SU-DHL-6 (cell line): ENCODE results near the gene SFPQ.

Source experiments
- H2AFZ ChIP-seq: fragments of 200-600 bp; sonication (generic); 2 replicates; pipeline ENCODE4 v1.6.1; 2014; ENCODE audit warnings: low read depth, mild to moderate bottlenecking, moderate library complexity, mixed read lengths, antibody characterized with exemption, low read length; ENCODE audit not compliant: severe bottlenecking
- H3F3A ChIP-seq: fragments of 200-600 bp; shearing (Covaris generic); 2 replicates; pipeline ENCODE4 v1.6.0; 2016; ENCODE audit warnings: antibody characterized with exemption, mild to moderate bottlenecking; ENCODE audit not compliant: insufficient read depth
- H3K27ac ChIP-seq: fragments of 200-600 bp; sonication (generic); 2 replicates; pipeline ENCODE4 v1.5.1; 2016; ENCODE audit warnings: low read depth, mild to moderate bottlenecking, low read length, moderate library complexity, mixed read lengths
- H3K27me3 ChIP-seq: fragments of 200-600 bp; sonication (generic), shearing (Covaris generic); 2 replicates; pipeline ENCODE4 v1.6.0; 2014; ENCODE audit warnings: mild to moderate bottlenecking, low read length
- H3K36me3 ChIP-seq: fragments of 200-600 bp; sonication (generic); 2 replicates; pipeline ENCODE4 v1.6.1; 2014; ENCODE audit warnings: mild to moderate bottlenecking, low read length, mixed read lengths
- H3K4me2 ChIP-seq: fragments of 300-600, 200-600 bp; shearing (Covaris generic), sonication (generic); 2 replicates; pipeline ENCODE4 v1.6.0; 2014; ENCODE audit warnings: low read length, low read depth, mild to moderate bottlenecking; ENCODE audit not compliant: poor library complexity, severe bottlenecking
- H3K4me3 ChIP-seq: fragments of 200-600 bp; sonication (generic); 2 replicates; pipeline ENCODE4 v1.5.1; 2014; ENCODE audit warnings: antibody characterized with exemption, low read length, mild to moderate bottlenecking, mixed read lengths; ENCODE audit not compliant: insufficient read depth, poor library complexity, severe bottlenecking
- H3K79me2 ChIP-seq: fragments of 200-600 bp; sonication (generic); 2 replicates; pipeline ENCODE4 v1.6.1; 2014; ENCODE audit warnings: mild to moderate bottlenecking, low read length, moderate library complexity; ENCODE audit not compliant: insufficient read depth
- H3K9ac ChIP-seq: fragments of 200-600 bp; sonication (generic); 2 replicates; pipeline ENCODE4 v1.7.0; 2014; ENCODE audit warnings: mild to moderate bottlenecking, low read length
- H3K9me2 ChIP-seq: fragments of 200-600 bp; sonication (generic); replicated peaks from 2 replicates; pipeline ENCODE4 v1.6.1; 2014; ENCODE audit warnings: low read length; ENCODE audit not compliant: insufficient read depth
- H3K9me3 ChIP-seq: fragments of 200-600 bp; sonication (generic); 2 replicates; pipeline ENCODE4 v1.6.1; 2014; ENCODE audit warnings: low read length, mixed read lengths; ENCODE audit not compliant: insufficient read depth
- H4K20me1 ChIP-seq: fragments of 200-600 bp; sonication (generic); 2 replicates; pipeline ENCODE4 v1.6.1; 2014; ENCODE audit warnings: low read depth, mild to moderate bottlenecking, antibody characterized with exemption, low read length, moderate library complexity, mixed read lengths
- EZH2phosphoT487 ChIP-seq: fragments of 200-600 bp; sonication (generic), shearing (Covaris generic); conservative IDR thresholded peaks from 2 replicates; pipeline ENCODE4 v1.6.1; 2018; ENCODE audit warnings: mild to moderate bottlenecking, antibody characterized with exemption, low read length, moderate library complexity, mixed read lengths
- TF ChIP-seq, protein P1 (sequence below): fragments of 200-600 bp; sonication (generic); IDR thresholded peaks from one replicate; pipeline ENCODE4 v1.5.1; 2017; ENCODE audit warnings: antibody characterized with exemption, mild to moderate bottlenecking, low read length, moderate library complexity; ENCODE audit not compliant: insufficient read depth, poor library complexity, severe bottlenecking

SFPQ gene

DNA sequence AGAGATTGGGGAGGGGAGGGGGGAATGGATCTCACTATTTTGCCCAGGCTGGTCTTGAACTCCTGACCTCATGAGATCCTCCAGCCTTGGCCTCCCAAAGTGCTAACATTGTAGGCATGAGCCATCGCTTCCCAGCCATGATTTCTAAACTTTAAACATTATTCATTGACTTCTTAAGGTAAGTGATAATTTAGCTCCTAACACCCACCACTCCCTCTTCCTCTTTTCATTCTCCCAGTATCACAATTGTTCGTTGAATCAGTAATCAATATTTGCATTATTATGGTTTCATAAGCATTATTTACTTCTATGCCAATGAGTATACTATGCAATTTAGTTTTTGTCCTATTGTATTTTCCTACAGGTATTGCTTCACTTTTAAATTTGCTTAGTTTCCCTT, 33.6 kb upstream of the SFPQ start:
- TF ChIP-seq, protein P1, sequence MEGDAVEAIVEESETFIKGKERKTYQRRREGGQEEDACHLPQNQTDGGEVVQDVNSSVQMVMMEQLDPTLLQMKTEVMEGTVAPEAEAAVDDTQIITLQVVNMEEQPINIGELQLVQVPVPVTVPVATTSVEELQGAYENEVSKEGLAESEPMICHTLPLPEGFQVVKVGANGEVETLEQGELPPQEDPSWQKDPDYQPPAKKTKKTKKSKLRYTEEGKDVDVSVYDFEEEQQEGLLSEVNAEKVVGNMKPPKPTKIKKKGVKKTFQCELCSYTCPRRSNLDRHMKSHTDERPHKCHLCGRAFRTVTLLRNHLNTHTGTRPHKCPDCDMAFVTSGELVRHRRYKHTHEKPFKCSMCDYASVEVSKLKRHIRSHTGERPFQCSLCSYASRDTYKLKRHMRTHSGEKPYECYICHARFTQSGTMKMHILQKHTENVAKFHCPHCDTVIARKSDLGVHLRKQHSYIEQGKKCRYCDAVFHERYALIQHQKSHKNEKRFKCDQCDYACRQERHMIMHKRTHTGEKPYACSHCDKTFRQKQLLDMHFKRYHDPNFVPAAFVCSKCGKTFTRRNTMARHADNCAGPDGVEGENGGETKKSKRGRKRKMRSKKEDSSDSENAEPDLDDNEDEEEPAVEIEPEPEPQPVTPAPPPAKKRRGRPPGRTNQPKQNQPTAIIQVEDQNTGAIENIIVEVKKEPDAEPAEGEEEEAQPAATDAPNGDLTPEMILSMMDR = no peak
- no peak for TF ChIP-seq EZH2phosphoT487
- Histone ChIP-seq H3K27ac (no peak overlapping the region), H3K36me3 (no peaks in the 10 kb centered on the region), H2AFZ (no peak overlapping the region), H3K4me2 (no peak overlapping the region), H3F3A (no peaks in the 10 kb centered on the region), H3K79me2 (no peaks in the 10 kb centered on the region), H3K4me3 (no peak overlapping the region), H3K9me2 (no peaks in the 10 kb centered on the region), H3K9me3 (no peaks in the 10 kb centered on the region), H4K20me1 (no peaks in the 10 kb centered on the region), H3K9ac (no peak overlapping the region), H3K27me3 (no peaks in the 10 kb centered on the region)

DNA sequence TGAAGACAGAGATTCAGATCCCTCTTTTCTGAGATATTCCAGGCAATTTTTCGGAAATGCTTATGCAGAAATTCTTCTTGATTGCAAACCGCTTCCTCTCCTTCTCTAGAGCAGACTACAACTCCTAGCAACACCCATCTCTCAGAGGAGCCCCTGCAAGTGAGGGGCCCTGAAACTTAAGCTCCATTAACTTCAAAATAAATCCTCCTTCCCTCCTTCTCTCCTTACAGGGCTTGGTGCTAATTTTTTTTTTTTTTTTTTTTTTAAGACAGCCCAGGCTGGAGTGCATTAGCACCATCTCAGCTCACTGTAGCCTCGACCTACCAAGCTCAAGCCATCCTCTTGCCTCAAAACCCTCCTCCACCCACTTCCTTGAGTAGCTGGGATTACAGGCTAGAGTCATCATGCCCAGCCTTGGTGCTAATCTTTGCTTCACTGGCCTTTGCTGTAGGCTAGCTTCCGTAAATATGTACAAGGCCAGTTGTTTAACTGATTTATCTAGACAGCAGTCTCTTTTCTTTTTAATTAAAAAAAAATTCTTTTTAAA, 30.2 kb upstream of the SFPQ start:
- Histone ChIP-seq H4K20me1 (no peaks in the 10 kb centered on the region), H2AFZ (no peak overlapping the region), H3K4me3 (no peak overlapping the region), H3F3A (no peaks in the 10 kb centered on the region), H3K9ac (no peak overlapping the region), H3K4me2 (no peak overlapping the region), H3K27me3 (no peaks in the 10 kb centered on the region), H3K27ac (no peak overlapping the region), H3K9me3 (no peaks in the 10 kb centered on the region), H3K9me2 (no peaks in the 10 kb centered on the region), H3K79me2 (no peaks in the 10 kb centered on the region), H3K36me3 (no peaks in the 10 kb centered on the region)
- no peak for TF ChIP-seq EZH2phosphoT487
- TF ChIP-seq, protein P1 = no peak

DNA sequence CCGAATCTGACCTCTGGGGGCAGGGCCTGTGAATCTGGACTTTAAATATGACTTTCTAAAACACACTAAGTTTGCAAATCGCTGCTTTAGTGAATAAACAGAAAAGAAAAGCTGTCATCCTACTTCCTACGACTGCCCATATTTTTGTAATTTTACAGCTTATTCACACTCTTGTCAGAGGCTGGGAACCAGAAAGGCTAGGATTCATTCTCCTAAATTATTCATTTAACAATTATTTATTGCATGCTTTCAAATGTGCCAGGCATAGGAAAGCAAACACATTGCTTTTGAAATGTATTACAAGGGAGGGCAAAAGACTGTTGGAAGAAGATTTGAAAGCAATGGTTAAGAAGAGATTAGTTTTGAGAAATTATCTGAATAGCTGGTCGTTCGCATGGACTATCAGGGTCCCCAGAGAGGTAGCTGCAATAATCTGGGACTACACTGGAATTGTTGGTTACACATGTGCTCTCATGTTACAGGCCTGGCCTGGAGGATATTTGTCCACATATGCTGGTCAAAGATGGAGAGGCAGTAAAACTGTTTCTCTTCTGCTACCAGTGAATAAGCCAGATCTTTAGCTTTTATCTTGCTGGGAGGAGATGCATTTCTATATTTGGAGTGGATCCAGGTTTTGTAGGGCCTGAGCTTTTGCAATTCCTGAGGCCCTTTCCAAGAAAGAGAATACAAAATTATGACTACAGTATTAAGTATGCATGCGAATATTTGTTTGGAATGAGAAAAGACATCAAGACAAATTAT, 29.6 kb upstream of the SFPQ start:
- Histone ChIP-seq H3K27me3 (no peaks in the 10 kb centered on the region), H3K4me2 (no peak overlapping the region), H3K36me3 (no peaks in the 10 kb centered on the region), H3F3A (no peaks in the 10 kb centered on the region), H3K9me2 (no peaks in the 10 kb centered on the region), H3K27ac (no peak overlapping the region), H2AFZ (no peak overlapping the region), H3K4me3 (no peak overlapping the region), H4K20me1 (no peaks in the 10 kb centered on the region), H3K9ac (no peak overlapping the region), H3K9me3 (no peaks in the 10 kb centered on the region), H3K79me2 (no peaks in the 10 kb centered on the region)
- TF ChIP-seq EZH2phosphoT487 = no peak
- TF ChIP-seq, protein P1 = no peak
